Body of pancreas (tissue), 4 donors: Measurements from ENCODE around the gene NEGR1. TPM values are rescaled to one million over a fixed set of nuclear protein-coding genes. Genes with fewer than 3 reads are reported as not detected.

Experiments
- ATAC-seq: fragments of 150-250 bp; one replicate; pipeline ENCODE4 v1.9.1; 2016
- DNase-seq, 4 donors: peaks; one replicate each; pipeline ENCODE4 v3.0.0-alpha.2; 2019
- H3K27ac ChIP-seq, 4 donors: fragments of 200-600 bp; sonication (generic); 1 replicate in 3 of 4; 2 replicates in 1 of 4; pipeline versions ENCODE4 v1.5.1 to v1.6.1; 2016 to 2019; ENCODE audit warnings: mild to moderate bottlenecking in 1 of 4, mixed read lengths in 1 of 4, moderate library complexity in 1 of 4
- H3K27me3 ChIP-seq, 2 donors: fragments of 200-600 bp; sonication (generic); one replicate each; pipeline ENCODE4 v1.6.0; 2016; ENCODE audit warnings: mild to moderate bottlenecking in 1 of 2
- H3K36me3 ChIP-seq, 2 donors: fragments of 200-600 bp; sonication (generic); replicated peaks in 1 of 2; 2 replicates each; pipeline ENCODE4 v1.5.1; 2016; ENCODE audit warnings: low read depth in 2 of 2; ENCODE audit not compliant: insufficient read depth in 1 of 2
- H3K4me1 ChIP-seq: fragments of 200-600 bp; sonication (generic); one replicate; pipeline ENCODE4 v1.6.0; 2016
- H3K4me3 ChIP-seq, 2 donors: fragments of 200-600 bp; sonication (generic); 1 replicate in 1 of 2; 2 replicates in 1 of 2; pipeline ENCODE4 v1.5.1; 2016 to 2019
- H3K9me3 ChIP-seq, 3 donors: fragments of 200-600 bp; sonication (generic); 1 replicate in 2 of 3; 2 replicates in 1 of 3; pipeline ENCODE4 v1.5.1; 2016
- POLR2A ChIP-seq, 3 donors: fragments of 450-650 bp; IDR thresholded peaks; one replicate each; pipeline ENCODE4 v1.6.1; 2016; ENCODE audit warnings: antibody characterized with exemption in 3 of 3, mild to moderate bottlenecking in 2 of 3
- WGBS, 2 donors: methylation state at CpG; one replicate each; pipeline ENCODE4 v1.1.5; 2017; 5-methylcytosine and 5-hydroxymethylcytosine counted together
- intact Hi-C: fragments of 100-400 bp; cut with DNase I; formaldehyde crosslinking; loops from one replicate; pipeline ENCODE4 v1.15.1; 2023
- total RNA-seq, 2 donors: library from RNA; depleted of rRNA; stranded (reverse); fragments of >200 nt; gene quantifications; one replicate each; pipeline ENCODE4 v1.1.0, GENCODE V29; 2016
- TF ChIP-seq, protein P1 (sequence below), 7 experiments: fragments of 450-650 bp in 4 of 7; fragments of 200-600 bp in 3 of 7; sonication (generic) in 3 of 7; IDR thresholded peaks; one replicate each; pipeline ENCODE4 v1.5.1; 2016 to 2019; ENCODE audit warnings: antibody characterized with exemption in 7 of 7

The NEGR1 gene
- total RNA-seq, 2 donors from 2014 or later = 6.3 to 9.6 TPM

DNA sequence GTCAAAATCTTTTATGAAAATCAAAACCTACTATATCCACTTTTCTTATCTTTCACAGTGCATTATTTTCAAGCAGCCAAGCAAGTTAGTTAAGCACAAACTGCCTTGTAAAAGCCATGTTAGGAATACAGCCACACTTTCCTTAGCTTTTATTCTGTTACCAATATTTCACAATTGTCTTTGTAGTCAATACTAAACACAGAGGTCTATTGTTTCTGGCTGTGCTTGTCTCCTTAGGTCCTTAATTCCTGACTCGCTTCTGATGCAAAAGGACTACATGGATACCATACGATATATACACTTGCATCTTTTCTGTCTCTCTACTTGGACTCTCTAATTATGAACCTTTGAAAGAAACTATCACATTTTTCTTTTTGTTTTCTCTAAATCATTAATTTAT, 331.8 kb downstream of the NEGR1 start:
- intact Hi-C loops = no loop called here
- DNase-seq (no peak), ATAC-seq (no peak)
- no peaks in the 10 kb centered on the region for H3K27me3 ChIP-seq
- H3K9me3 ChIP-seq = no peaks in the 10 kb centered on the region
- no peaks in the 10 kb centered on the region for H3K4me1 ChIP-seq
- H3K27ac ChIP-seq = no peak overlapping the region
- WGBS, 2 donors = 56 to 71% methylated on average over 2 of the region's 2 CpGs
- H3K4me3 ChIP-seq = no peak overlapping the region
- no peak for TF ChIP-seq POLR2A (IDR thresholded peaks at IDR 0.05)
- TF ChIP-seq, protein P1, sequence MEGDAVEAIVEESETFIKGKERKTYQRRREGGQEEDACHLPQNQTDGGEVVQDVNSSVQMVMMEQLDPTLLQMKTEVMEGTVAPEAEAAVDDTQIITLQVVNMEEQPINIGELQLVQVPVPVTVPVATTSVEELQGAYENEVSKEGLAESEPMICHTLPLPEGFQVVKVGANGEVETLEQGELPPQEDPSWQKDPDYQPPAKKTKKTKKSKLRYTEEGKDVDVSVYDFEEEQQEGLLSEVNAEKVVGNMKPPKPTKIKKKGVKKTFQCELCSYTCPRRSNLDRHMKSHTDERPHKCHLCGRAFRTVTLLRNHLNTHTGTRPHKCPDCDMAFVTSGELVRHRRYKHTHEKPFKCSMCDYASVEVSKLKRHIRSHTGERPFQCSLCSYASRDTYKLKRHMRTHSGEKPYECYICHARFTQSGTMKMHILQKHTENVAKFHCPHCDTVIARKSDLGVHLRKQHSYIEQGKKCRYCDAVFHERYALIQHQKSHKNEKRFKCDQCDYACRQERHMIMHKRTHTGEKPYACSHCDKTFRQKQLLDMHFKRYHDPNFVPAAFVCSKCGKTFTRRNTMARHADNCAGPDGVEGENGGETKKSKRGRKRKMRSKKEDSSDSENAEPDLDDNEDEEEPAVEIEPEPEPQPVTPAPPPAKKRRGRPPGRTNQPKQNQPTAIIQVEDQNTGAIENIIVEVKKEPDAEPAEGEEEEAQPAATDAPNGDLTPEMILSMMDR (IDR thresholded peaks at IDR 0.05) = no peak
- H3K36me3 ChIP-seq = no peaks in the 10 kb centered on the region

DNA sequence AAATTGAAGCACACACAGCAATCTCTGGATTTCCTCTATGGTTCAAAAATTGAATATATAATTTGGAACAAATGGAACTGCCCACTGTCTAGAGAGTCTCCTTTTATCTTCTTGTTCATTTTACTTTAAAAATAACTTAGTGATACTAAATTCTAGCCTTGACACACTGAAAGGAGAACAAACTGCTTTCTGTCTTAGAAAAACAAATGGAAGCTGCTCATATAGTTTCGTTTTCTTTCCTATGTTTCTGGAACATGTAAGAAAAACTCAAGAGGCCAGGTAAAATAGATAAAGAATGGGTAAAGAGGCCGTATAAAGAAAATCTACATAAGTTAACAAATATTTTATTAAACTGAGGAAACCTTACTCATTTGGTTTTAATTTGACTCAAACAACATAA, 332.7 kb downstream of the NEGR1 start:
- H3K27ac ChIP-seq = no peak overlapping the region
- TF ChIP-seq, protein P1 (IDR thresholded peaks at IDR 0.05) = no peak
- TF ChIP-seq POLR2A (IDR thresholded peaks at IDR 0.05) = no peak
- H3K4me3 ChIP-seq = no peak overlapping the region
- ATAC-seq (no peak), DNase-seq (no peak)
- no peaks in the 10 kb centered on the region for H3K36me3 ChIP-seq
- intact Hi-C loops = no loop called here
- no peaks in the 10 kb centered on the region for H3K9me3 ChIP-seq
- 58 to 66% methylated on average over 2 of the region's 2 CpGs for WGBS, 2 donors
- H3K27me3 ChIP-seq = no peaks in the 10 kb centered on the region
- no peaks in the 10 kb centered on the region for H3K4me1 ChIP-seq

DNA sequence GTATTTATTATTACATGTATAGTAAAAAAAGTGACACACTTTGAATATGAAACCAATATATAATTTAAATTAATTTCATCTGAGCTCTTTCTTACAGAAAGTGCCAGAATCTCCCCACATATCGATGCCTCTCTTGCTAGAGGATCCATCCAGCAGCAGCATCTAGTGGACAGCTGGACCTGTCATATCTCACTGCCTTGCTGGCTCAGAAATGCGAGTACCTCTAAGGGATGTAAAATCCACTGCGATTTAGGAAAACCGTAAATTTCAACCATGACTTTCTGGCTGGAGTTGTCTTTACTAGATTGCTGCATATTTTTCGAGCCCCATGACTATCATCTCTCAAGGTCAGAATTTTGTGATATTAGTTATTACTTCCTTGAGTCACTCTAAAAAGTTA, 333.8 kb downstream of the NEGR1 start:
- H3K36me3 ChIP-seq = no peaks in the 10 kb centered on the region
- 85 to 92% methylated on average over 5 of the region's 5 CpGs for WGBS, 2 donors
- H3K9me3 ChIP-seq = no peaks in the 10 kb centered on the region
- ATAC-seq = no peak
- intact Hi-C loops = no loop called here
- H3K27me3 ChIP-seq = no peaks in the 10 kb centered on the region
- H3K4me3 ChIP-seq = no peak overlapping the region
- TF ChIP-seq POLR2A (IDR thresholded peaks at IDR 0.05) = no peak
- TF ChIP-seq, protein P1 (IDR thresholded peaks at IDR 0.05) = no peak
- no peaks in the 10 kb centered on the region for H3K4me1 ChIP-seq
- DNase-seq = no peak
- H3K27ac ChIP-seq = no peak overlapping the region

DNA sequence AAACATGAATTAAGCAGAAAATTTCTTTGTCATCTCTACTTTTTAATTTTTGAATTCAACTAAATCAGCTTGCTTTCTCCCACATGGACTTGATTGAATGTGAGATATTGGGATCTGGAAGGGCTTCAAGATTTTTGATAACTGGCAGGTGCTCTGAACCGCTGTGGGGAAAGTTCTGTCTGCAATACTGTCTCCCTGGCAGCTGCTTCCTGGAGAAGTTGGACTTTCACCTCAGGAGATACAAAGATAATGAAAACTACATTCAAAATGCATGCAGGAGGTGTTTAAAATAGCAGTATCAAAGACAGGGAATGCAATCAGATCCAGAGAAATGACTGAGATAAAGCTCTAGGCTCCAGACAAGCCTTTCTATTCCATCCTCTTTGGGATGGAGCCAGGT, 338.3 kb downstream of the NEGR1 start:
- H3K27ac ChIP-seq = no peak overlapping the region
- H3K9me3 ChIP-seq = no peaks in the 10 kb centered on the region
- DNase-seq = no peak
- TF ChIP-seq POLR2A (IDR thresholded peaks at IDR 0.05) = no peak
- TF ChIP-seq, protein P1 (IDR thresholded peaks at IDR 0.05) = no peak
- intact Hi-C loops = no loop called here
- ATAC-seq = no peak
- H3K4me1 ChIP-seq = no peaks in the 10 kb centered on the region
- H3K27me3 ChIP-seq = no peaks in the 10 kb centered on the region
- no peak overlapping the region for H3K4me3 ChIP-seq
- H3K36me3 ChIP-seq = no peaks in the 10 kb centered on the region
- WGBS, 2 donors = 11 to 12% methylated on average over 1 of the region's 1 CpG

DNA sequence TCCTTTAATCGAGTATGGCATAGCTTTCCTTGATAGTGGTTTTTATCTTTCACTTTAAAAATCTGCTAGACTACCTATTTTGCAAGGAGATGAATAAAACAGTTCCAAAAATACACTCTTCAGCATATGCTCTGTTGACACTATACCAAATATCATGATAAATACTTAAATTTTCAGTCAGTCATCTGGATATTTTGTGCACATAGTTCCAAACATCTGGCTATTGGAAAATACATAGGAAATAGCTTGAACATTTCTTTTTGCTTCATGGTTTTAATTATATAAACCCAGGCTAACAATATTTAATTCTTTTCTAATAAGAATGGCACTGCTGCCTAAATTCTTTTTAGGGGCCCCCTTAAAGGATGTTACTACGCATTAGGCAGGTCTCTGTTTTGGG, 342.1 kb downstream of the NEGR1 start:
- no peak for ATAC-seq
- H3K4me3 ChIP-seq = no peak overlapping the region
- 76 to 77% methylated on average over 2 of the region's 2 CpGs for WGBS, 2 donors
- intact Hi-C loops = no loop called here
- no peaks in the 10 kb centered on the region for H3K4me1 ChIP-seq
- no peaks in the 10 kb centered on the region for H3K27me3 ChIP-seq
- H3K9me3 ChIP-seq = no peaks in the 10 kb centered on the region
- no peak for DNase-seq
- no peak for TF ChIP-seq POLR2A (IDR thresholded peaks at IDR 0.05)
- TF ChIP-seq, protein P1 (IDR thresholded peaks at IDR 0.05) = no peak
- H3K27ac ChIP-seq = no peak overlapping the region
- no peaks in the 10 kb centered on the region for H3K36me3 ChIP-seq
